ENCODE results near the gene GARIN5B.

GRCh38 chr19:55406091-55406825 lies 43.2 kb upstream of the GARIN5B start:
- no peak for TF ChIP-seq RFX5 (IDR thresholded peaks at IDR 0.05; ENCODE audit: low read depth, low read length)
- no peak for TF ChIP-seq CTCF (conservative IDR thresholded peaks at IDR 0.05; ENCODE audit: low read depth, low read length)
- TF ChIP-seq POLR2A (IDR thresholded peaks at IDR 0.05; ENCODE audit: low read depth, low read length) = no peak; the same call in 1 of the 2 replicates
- no peak for TF ChIP-seq RAD21 (IDR thresholded peaks at IDR 0.05; ENCODE audit: low read length)
- TF ChIP-seq MXI1 (IDR thresholded peaks at IDR 0.05; ENCODE audit: borderline replicate concordance, low read depth, low read length) = no peak
- TF ChIP-seq RCOR1 (IDR thresholded peaks at IDR 0.05; ENCODE audit: insufficient replicate concordance, low read length) = no peak
- TF ChIP-seq MAFK (IDR thresholded peaks at IDR 0.05; ENCODE audit: low read depth, low read length) = no peak
